Stimulated activated CD4-positive, alpha-beta T cell treated with anti-CD3 and anti-CD28 coated beads, Interleukin-15, amount 100 ng/mL, for 48 hours (primary cell): ENCODE measurements around the gene NT5DC1.
"Not testable (repeated sequence)": the region's sequence is repeated elsewhere in the genome, so short reads cannot be mapped to it uniquely, and the experiment has no call there.

Experiments
- DNase-seq, 2 donors: peaks; one replicate each; pipeline ENCODE4 v3.0.0-alpha.2; 2020; ENCODE audit warnings: low read depth in 2 of 2

The NT5DC1 gene

GRCh38 chr6:116278854-116279231, 178.2 kb downstream of the NT5DC1 start:
- DNase-seq: no peak

- DNase-seq: peak; percentile 90 to 91
Observed at GRCh38 chr6:116279232-116280160, 178.8 kb downstream of the NT5DC1 start, which contains the start of gene TSPYL1. TSPYL1 (minus strand) TSS chr6:116279930; CDS start chr6:116279830, 100 bp downstream.

GRCh38 chr6:116280161-116280932, 179.7 kb downstream of the NT5DC1 start:
- no peak for DNase-seq

- no peak for DNase-seq
Observed at GRCh38 chr6:116280933-116281316, 180.3 kb downstream of the NT5DC1 start.

GRCh38 chr6:116282698-116283097, 182.0 kb downstream of the NT5DC1 start:
- no peak for DNase-seq

- DNase-seq: no peak
Observed at GRCh38 chr6:116283191-116283590, 182.5 kb downstream of the NT5DC1 start.

- not testable (repeated sequence) for DNase-seq
Observed at GRCh38 chr6:116284984-116285383, 184.3 kb downstream of the NT5DC1 start.

- no peak for DNase-seq
Observed at GRCh38 chr6:116286773-116287358, 186.2 kb downstream of the NT5DC1 start.

GRCh38 chr6:116287689-116288282, 187.1 kb downstream of the NT5DC1 start:
- DNase-seq: no peak

- DNase-seq: no peak
Observed at GRCh38 chr6:116289876-116290275, 189.2 kb downstream of the NT5DC1 start.

GRCh38 chr6:116290799-116291198, 190.1 kb downstream of the NT5DC1 start:
- DNase-seq: no peak

- no peak for DNase-seq
Observed at GRCh38 chr6:116291701-116292396, 191.2 kb downstream of the NT5DC1 start.

- DNase-seq: no peak
Observed at GRCh38 chr6:116292553-116292952, 191.9 kb downstream of the NT5DC1 start.

- DNase-seq: no peak
Observed at GRCh38 chr6:116298273-116298672, 197.6 kb downstream of the NT5DC1 start.

GRCh38 chr6:116298973-116299372, 198.3 kb downstream of the NT5DC1 start:
- DNase-seq: no peak
